T-cell (primary cell): ENCODE results near the gene SYNGR4. TPM values are rescaled to one million over a fixed set of nuclear protein-coding genes. Genes with fewer than 3 reads are reported as not detected.
A peak's percentile ranks its signal among the peaks of the same experiment; 100 is the strongest.

ENCODE experiments used
- ATAC-seq, 4 experiments: fragments of 200-7000 bp in 3 of 4; fragments of 150-1000 bp in 1 of 4; cut with Tn5 transposase; replicated peaks in 1 of 4; 1 replicate in 3 of 4; 2 replicates in 1 of 4; pipeline ENCODE4 v1.10.0; 2021; ENCODE audit warnings: moderate library complexity in 3 of 4, mild to moderate bottlenecking in 2 of 4, moderate number of reproducible peaks in 1 of 4
- CTCF ChIA-PET, 2 donors: fragments of 300-600 bp; sonication (Branson Sonifier 250); formaldehyde crosslinking; loops; one replicate each; lab custom pipeline; 2022; ENCODE audit warnings: antibody characterized with exemption in 2 of 2; lab: Charles Lee
- POLR2A ChIA-PET, 2 donors: fragments of 300-600 bp; sonication (Branson Sonifier 250); formaldehyde crosslinking; loops; one replicate each; lab custom pipeline; 2022; ENCODE audit warnings: antibody characterized with exemption in 2 of 2; lab: Charles Lee
- DNase-seq, 35 experiments: peaks; one replicate each; pipeline versions ENCODE4 v3.0.0 to v3.0.0-alpha.2; 2013 to 2023
- H3K27ac ChIP-seq: one replicate; pipeline ENCODE4 v1.5.1; 2013; ENCODE audit warnings: low read length
- H3K27me3 ChIP-seq, 2 experiments: replicated peaks in 1 of 2; 1 replicate in 1 of 2; 2 replicates in 1 of 2; pipeline versions ENCODE4 v1.6.1 to v1.7.0; 2013; ENCODE audit warnings: low read length in 1 of 2, mixed read lengths in 1 of 2; ENCODE audit not compliant: control insufficient read depth in 2 of 2, insufficient read depth in 2 of 2; ENCODE audit errors: extremely low read depth in 1 of 2
- H3K36me3 ChIP-seq, 2 donors: 1 replicate in 1 of 2; 2 replicates in 1 of 2; pipeline versions ENCODE4 v1.6.1 to v1.7.0; 2013; ENCODE audit warnings: low read length in 1 of 2; ENCODE audit not compliant: control insufficient read depth in 2 of 2, insufficient read depth in 1 of 2; ENCODE audit errors: extremely low read depth in 1 of 2
- H3K4me1 ChIP-seq, 2 experiments: 1 replicate in 1 of 2; 2 replicates in 1 of 2; pipeline versions ENCODE4 v1.6.1 to v1.7.0; 2013; ENCODE audit warnings: low read length in 2 of 2, mixed read lengths in 1 of 2; ENCODE audit not compliant: insufficient read depth in 2 of 2, control insufficient read depth in 1 of 2; ENCODE audit errors: extremely low read depth in 1 of 2
- H3K4me3 ChIP-seq, 2 donors: 1 replicate in 1 of 2; 2 replicates in 1 of 2; pipeline versions ENCODE4 v1.5.1 to v1.7.0; 2013; ENCODE audit warnings: mild to moderate bottlenecking in 2 of 2, low read length in 1 of 2, moderate library complexity in 1 of 2; ENCODE audit not compliant: control insufficient read depth in 1 of 2; ENCODE audit errors: extremely low read depth in 1 of 2
- H3K9me3 ChIP-seq: 2 replicates; pipeline ENCODE4 v1.7.0; 2013
- H3K27ac Mint-ChIP-seq, 2 donors: one replicate each; pipeline ENCODE4 v1.8.0; 2020 to 2021; ENCODE audit warnings: mild to moderate bottlenecking in 2 of 2, mixed read lengths in 2 of 2
- H3K27me3 Mint-ChIP-seq, 2 donors: one replicate each; pipeline ENCODE4 v1.8.0; 2021 to 2022; ENCODE audit warnings: mixed read lengths in 2 of 2
- H3K36me3 Mint-ChIP-seq: one replicate; pipeline ENCODE4 v1.8.0; 2021; ENCODE audit warnings: mixed read lengths
- H3K4me1 Mint-ChIP-seq, 3 donors: one replicate each; pipeline ENCODE4 v1.8.0; 2020 to 2022; ENCODE audit warnings: mixed read lengths in 3 of 3, mild to moderate bottlenecking in 1 of 3
- H3K4me3 Mint-ChIP-seq, 3 donors: one replicate each; pipeline ENCODE4 v1.8.0; 2020 to 2022; ENCODE audit warnings: mild to moderate bottlenecking in 3 of 3, mixed read lengths in 3 of 3, moderate library complexity in 3 of 3
- H3K9me3 Mint-ChIP-seq, 3 donors: one replicate each; pipeline ENCODE4 v1.8.0; 2020 to 2022; ENCODE audit warnings: mixed read lengths in 3 of 3
- WGBS: methylation state at CpG from one replicate; pipeline ENCODE4 v1.1.5; 2013; ENCODE audit warnings: missing lambda C conversion rate; ENCODE audit not compliant: insufficient coverage; 5-methylcytosine and 5-hydroxymethylcytosine counted together
- total RNA-seq, 35 experiments: library from RNA in 6 of 35; stranded (reverse) in 6 of 35; fragments of 120-200 nt in 1 of 35; gene quantifications; one replicate each; pipeline versions ENCODE4 v1.2.1 to v1.2.4 and lab custom pipeline; 2013 to 2026

Gene SYNGR4
- total RNA-seq, 5 donors from 2014 or later (not counting 1 experiment from before 2014, with no cell fraction given), result not detected

GRCh38 chr19:48321372-48321621, 42.9 kb upstream of the SYNGR4 start:
- CTCF ChIA-PET, result interaction anchor here in 1 of 2 donors (1.0 to 5.2 kb wide), 4 partner anchors 12 to 69 kb away, joined by 3 to 123 read pairs (median 6); partner anchors contain the start of genes SYNGR4 and TMEM143
- Histone ChIP-seq H3K27ac (peak overlapping the region; percentile 100), H3K4me3 (peak overlapping the region; percentile 80 to 96), H3K27me3 (no peaks in the 10 kb centered on the region), H3K36me3 (no peaks in the 10 kb centered on the region), H3K9me3 (no peaks in the 10 kb centered on the region), H3K4me1 (peaks cover 25 to 56% of the 10 kb centered on the region in 2 experiments)
- H3K36me3 Mint-ChIP-seq, result peaks cover 4% of the 10 kb centered on the region
- 0% methylated on average over 20 of the region's 22 CpGs for WGBS
- peak overlapping the region; percentile 99 to 100 for H3K27ac Mint-ChIP-seq
- no peaks in the 10 kb centered on the region for H3K9me3 Mint-ChIP-seq
- POLR2A ChIA-PET, result interaction anchor here in 1 of 2 donors (1.3 to 3.0 kb wide), 3 partner anchors 9 to 13 kb away, joined by 3 to 20 read pairs (median 4); no protein-coding TSS in a partner anchor
- ATAC-seq (peak; percentile 58 to 66 (median 63)), DNase-seq (peak; percentile 87 to 98 (median 95))
- peaks cover 57 to 61% (median 58%) of the 10 kb centered on the region in 3 donors for H3K4me1 Mint-ChIP-seq
- no peaks in the 10 kb centered on the region for H3K27me3 Mint-ChIP-seq
- peak overlapping the region; percentile 91 to 96 (median 95) for H3K4me3 Mint-ChIP-seq

DNA sequence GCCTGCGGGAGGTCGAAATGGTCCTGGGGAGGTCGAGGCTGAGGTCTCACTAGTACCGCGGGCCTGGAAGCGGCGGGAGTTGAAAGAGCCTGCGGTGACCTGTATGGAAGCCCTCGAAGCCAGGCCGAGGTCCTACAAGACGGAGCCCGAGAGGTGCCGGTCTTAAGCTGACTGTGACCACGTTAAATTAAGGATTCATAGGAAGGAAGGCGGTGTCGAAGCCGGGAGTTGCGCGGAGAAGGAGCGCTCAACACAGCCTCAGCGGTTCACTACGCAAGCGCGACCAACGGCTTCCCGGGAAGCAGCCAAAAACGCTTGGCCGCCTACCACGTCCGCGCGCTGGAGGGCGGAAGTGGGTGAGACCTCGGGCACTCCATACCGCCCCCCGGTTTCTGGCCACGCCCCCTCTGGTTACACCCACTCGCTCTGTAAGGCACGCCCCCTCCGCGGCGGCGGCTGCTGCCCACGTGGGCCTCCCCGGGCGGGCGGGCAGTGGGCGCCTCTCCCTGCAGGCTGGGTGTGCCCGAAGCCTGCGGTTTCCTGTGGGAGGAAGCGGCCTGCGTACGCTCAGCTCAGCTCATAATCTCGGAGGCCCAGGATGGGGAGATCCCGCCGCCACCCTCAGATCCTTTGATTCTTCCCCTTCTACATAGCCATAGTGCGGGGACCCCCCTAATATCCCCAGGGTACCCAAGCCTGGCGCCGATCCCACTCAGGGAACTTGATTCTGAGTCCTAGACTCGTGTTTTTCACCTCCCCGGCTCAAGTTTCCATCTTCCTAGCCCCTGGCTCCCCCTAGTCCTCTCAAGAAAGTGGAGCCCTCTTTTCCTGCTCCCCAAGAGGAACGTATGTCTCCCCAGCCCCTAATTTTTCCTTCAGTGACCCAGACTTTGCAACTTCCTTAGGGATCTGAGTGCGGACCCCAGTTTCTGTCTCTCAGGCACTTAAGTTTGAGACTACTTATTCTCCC, 42.3 kb upstream of the SYNGR4 start:
- CTCF ChIA-PET, result interaction anchor here in 1 of 2 donors (0.6 to 5.2 kb wide), 6 partner anchors 12 to 118 kb away, joined by 3 to 123 read pairs (median 3); partner anchors contain the start of genes SYNGR4 and TMEM143
- WGBS, result 1% methylated on average over 59 of the region's 63 CpGs
- Histone ChIP-seq H3K27ac (peak overlapping the region; percentile 100), H3K9me3 (no peaks in the 10 kb centered on the region), H3K4me1 (peaks cover 29 to 62% of the 10 kb centered on the region in 2 experiments), H3K4me3 (peak overlapping the region; percentile 80 to 96), H3K36me3 (peaks cover 0 to 2% of the 10 kb centered on the region in 2 donors), H3K27me3 (no peaks in the 10 kb centered on the region)
- ATAC-seq (peak; percentile 70 to 76 (median 72)), DNase-seq (peak; percentile 98 to 100 (median 99))
- Mint-ChIP-seq H3K27me3 (no peaks in the 10 kb centered on the region), H3K9me3 (no peaks in the 10 kb centered on the region), H3K4me3 (peak overlapping the region; percentile 91 to 96 (median 95)), H3K4me1 (peaks cover 60 to 67% (median 63%) of the 10 kb centered on the region in 3 donors), H3K27ac (peak overlapping the region; percentile 99 to 100), H3K36me3 (peaks cover 4% of the 10 kb centered on the region)
- POLR2A ChIA-PET, result interaction anchor here (0.5 to 3.0 kb wide), 7 partner anchors 8 to 846 kb away, joined by 3 to 20 read pairs (median 3); partner anchors contain the start of genes SYNGR4 (in 1 of the 2) and TMEM143 (in 1 of the 2)

DNA sequence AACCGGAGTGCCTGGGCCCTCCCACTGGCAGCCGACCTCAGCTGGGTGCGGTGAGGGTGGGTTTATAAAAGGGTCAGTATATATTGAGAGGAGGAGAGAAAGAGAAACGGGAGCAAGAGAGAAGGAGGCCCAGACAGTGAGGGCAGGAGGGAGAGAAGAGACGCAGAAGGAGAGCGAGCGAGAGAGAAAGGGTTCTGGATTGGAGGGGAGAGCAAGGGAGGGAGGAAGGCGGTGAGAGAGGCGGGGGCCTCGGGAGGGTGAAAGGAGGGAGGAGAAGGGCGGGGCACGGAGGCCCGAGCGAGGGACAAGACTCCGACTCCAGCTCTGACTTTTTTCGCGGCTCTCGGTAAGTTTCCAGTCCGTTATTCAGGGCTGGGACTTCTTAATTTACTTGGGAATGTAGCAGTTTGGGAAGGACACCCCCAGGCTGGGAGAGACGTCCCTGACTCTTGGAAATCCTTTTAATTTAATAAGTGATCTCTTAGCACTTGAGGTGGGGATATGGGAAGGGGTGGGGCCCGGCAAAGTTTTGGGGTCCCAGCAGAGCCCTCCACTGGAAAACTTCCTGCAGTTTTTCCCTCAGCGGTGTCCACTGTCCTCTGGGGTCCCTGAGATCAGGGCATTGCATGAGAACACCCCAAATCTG, 38.8 kb upstream of the SYNGR4 start, which contains the start of gene EMP3:
Gene EMP3 (plus strand): TSS at position 288 of the 646 bp plus-strand sequence. CDS start 1,293 bp downstream, outside the sequence.
- H3K36me3 Mint-ChIP-seq, result peaks cover 32% of the 10 kb centered on the region

DNA sequence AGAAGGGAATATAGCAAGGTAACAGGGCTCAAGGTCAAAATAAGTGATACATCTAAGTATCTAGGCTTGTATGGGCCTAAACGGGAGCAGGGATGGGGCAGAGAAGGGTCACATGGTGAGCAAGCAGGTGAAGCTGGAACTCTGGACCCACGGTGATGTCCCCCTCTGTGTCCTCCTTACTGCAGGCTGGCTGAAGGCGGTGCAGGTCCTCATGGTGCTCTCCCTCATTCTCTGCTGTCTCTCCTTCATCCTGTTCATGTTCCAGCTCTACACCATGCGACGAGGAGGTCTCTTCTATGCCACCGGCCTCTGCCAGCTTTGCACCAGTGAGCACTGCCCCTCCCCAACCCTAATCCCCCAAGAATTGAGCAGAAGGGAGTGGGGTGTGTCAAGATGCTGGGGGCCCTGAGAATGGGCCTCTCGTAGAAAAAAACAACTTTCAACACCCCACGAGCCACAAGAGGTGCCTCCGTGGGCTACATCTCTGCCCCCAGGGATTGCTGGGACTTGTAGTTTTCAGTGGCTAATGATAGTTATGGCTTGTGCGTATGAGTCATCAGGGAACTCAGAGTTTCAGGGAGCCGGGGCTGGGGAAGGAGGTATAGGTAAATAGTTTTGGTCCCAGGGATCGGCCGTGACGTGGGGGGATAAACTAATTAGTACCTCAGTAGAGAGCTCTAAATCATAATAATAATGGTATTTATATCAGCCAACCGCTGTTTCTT, 34.8 kb upstream of the SYNGR4 start:
- Histone ChIP-seq H3K9me3 (no peaks in the 10 kb centered on the region), H3K4me1 (peaks cover 46 to 87% of the 10 kb centered on the region in 2 experiments), H3K4me3 (peak overlapping the region; percentile 42 to 73), H3K27ac (peak overlapping the region; percentile 71), H3K36me3 (peaks cover 0 to 40% of the 10 kb centered on the region in 2 donors), H3K27me3 (no peaks in the 10 kb centered on the region)
- ChIA-PET CTCF (interaction anchor here (0.5 to 1.4 kb wide), 3 partner anchors 30 to 160 kb away, joined by 3 to 9 read pairs (median 5); partner anchors contain the start of genes SYNGR4 (in 1 of the 2) and TMEM143 (in 1 of the 2)), POLR2A (interaction anchor here in 1 of 2 donors (0.5 to 1.4 kb wide), 2 partner anchors 8 to 71 kb away, joined by 3 to 4 read pairs; a partner anchor contains a TSS)
- Mint-ChIP-seq H3K27ac (peak overlapping the region; percentile 96 to 99), H3K4me3 (peak overlapping the region; percentile 82 to 96 (median 84)), H3K36me3 (peaks cover 40% of the 10 kb centered on the region), H3K27me3 (no peaks in the 10 kb centered on the region), H3K9me3 (no peaks in the 10 kb centered on the region), H3K4me1 (peaks cover 73 to 87% (median 86%) of the 10 kb centered on the region in 3 donors)
- 83% methylated on average over 1 of the region's 15 CpGs for WGBS
- ATAC-seq (no peak), DNase-seq (peak in 28 of 35 experiments; percentile 10 to 62 (median 37))

More for the DNA sequence above, 38.8 kb upstream of the SYNGR4 start, which contains the start of gene EMP3:
- Histone ChIP-seq H3K36me3 (peaks cover 0 to 30% of the 10 kb centered on the region in 2 donors), H3K27ac (peak within 1 kb of the TSS; percentile 100), H3K9me3 (no peaks in the 10 kb centered on the region), H3K4me3 (peak within 1 kb of the TSS; percentile 84 to 98), H3K27me3 (no peaks in the 10 kb centered on the region), H3K4me1 (peaks cover 52 to 89% of the 10 kb centered on the region in 2 experiments)
- peak; percentile 34 to 42 (median 42) for ATAC-seq
- Mint-ChIP-seq H3K4me3 (peak within 1 kb of the TSS; percentile 90 to 96 (median 93)), H3K27ac (peak within 1 kb of the TSS; percentile 99 to 100), H3K9me3 (no peaks in the 10 kb centered on the region), H3K4me1 (peaks cover 84 to 91% (median 88%) of the 10 kb centered on the region in 3 donors), H3K27me3 (no peaks in the 10 kb centered on the region)
- under 1% methylated on average over 15 of the region's 22 CpGs for WGBS
- CTCF ChIA-PET, result interaction anchor here in 1 of 2 donors (2.5 kb wide), 1 partner anchor 8 kb away, joined by 24 read pairs; no protein-coding TSS in a partner anchor
- DNase-seq, result peak; percentile 64 to 90 (median 84)
- POLR2A ChIA-PET, result interaction anchor here in 1 of 2 donors (0.5 to 0.6 kb wide), 2 partner anchors 39 to 89 kb away, joined by 5 to 9 read pairs; partner anchors contain the start of genes SYNGR4 and TMEM143

DNA sequence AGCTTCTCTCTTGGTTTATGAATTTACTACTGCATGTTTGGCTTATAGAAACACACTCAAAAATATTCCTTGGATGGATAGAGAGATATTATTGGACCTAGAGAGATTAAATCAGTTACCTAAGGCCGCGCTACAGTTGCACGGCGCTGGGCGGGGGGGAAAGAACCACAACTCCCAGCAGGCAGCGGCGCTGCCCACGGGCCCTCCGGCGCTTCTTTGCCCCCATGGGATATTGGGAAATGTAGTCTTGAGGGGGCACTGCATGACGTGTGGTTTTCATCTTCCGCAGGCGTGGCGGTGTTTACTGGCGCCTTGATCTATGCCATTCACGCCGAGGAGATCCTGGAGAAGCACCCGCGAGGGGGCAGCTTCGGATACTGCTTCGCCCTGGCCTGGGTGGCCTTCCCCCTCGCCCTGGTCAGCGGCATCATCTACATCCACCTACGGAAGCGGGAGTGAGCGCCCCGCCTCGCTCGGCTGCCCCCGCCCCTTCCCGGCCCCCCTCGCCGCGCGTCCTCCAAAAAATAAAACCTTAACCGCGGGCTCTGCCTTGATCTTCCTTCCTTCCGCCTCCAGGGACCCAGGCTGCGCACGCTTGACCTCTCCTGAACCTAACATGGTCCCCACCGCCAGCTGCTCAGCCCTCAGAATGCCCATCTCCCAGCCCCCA, 34.0 kb upstream of the SYNGR4 start:
- peak overlapping the region; percentile 96 to 99 for H3K27ac Mint-ChIP-seq
- H3K9me3 Mint-ChIP-seq, result no peaks in the 10 kb centered on the region
- ChIA-PET POLR2A (interaction anchor here in 1 of 2 donors (0.5 to 1.4 kb wide), 2 partner anchors 9 to 72 kb away, joined by 3 to 4 read pairs; a partner anchor contains a TSS), CTCF (interaction anchor here (0.6 kb wide), 2 partner anchors 29 to 1077 kb away, joined by 3 to 4 read pairs; no protein-coding TSS in a partner anchor)
- peaks cover 40% of the 10 kb centered on the region for H3K36me3 Mint-ChIP-seq
- Histone ChIP-seq H3K9me3 (no peaks in the 10 kb centered on the region), H3K27me3 (no peaks in the 10 kb centered on the region), H3K36me3 (peaks cover 0 to 40% of the 10 kb centered on the region in 2 donors), H3K4me3 (peak overlapping the region; percentile 42 to 73), H3K4me1 (peaks cover 42 to 84% of the 10 kb centered on the region in 2 experiments), H3K27ac (peak overlapping the region; percentile 71)
- peak; percentile 38 to 49 (median 42) for ATAC-seq
- peaks cover 73 to 87% (median 85%) of the 10 kb centered on the region in 3 donors for H3K4me1 Mint-ChIP-seq
- H3K4me3 Mint-ChIP-seq, result peak overlapping the region; percentile 82 to 96 (median 84)
- peak; percentile 74 to 93 (median 85) for DNase-seq
- WGBS, result 3% methylated on average over 41 of the region's 41 CpGs
- H3K27me3 Mint-ChIP-seq, result no peaks in the 10 kb centered on the region
